NCI-H345 treated with DMSO at 0.1 percent for 48 hours (cell line): ENCODE measurements around the gene CCDC106.

Experiments
- DNase-seq: peaks from one replicate; lab custom pipeline; 2025; ENCODE audit not compliant: unreplicated experiment; lab: John Stamatoyannopoulos, UW

CCDC106 gene

DNA sequence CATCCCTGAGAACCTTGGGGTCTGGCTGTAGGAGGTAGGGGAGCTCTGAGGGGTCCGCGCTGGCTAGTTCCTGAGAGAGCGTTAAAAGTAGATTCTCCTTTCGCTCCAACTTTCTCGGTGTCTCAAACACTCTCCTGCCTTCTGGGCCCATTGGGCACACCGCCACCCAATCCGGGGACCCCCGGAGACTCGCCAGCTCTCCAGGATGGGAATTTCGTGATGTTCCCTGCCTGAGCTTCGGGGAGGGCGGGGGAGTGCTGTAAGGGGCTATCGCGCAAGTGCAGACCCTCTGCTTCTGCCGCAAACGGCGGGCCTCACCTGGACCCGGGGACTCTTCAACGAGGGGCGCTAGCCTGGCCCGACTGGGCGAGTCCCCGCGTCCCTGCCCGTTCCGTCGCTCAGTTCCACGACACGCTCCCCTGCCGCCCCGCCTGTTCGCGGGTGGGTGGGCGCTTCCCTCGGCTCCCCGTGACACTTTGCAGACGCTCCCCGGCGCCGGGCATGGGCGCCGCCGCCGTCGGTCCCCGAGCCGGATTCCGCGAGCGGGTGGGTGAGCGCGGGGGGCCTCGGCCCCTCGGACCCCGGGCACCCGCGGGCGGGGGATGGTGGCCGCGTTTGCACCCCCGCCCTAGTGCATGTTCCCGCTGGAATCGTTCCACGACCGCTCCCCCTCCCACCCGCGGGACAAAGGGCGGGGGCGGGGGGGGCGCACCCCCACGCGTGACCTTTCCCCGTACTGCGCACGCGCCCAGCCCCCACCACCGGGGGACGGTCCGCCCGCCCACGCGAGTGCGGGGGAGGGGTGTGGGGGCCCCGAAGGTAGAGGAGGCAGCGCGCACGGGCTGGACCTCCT lies at the start of gene CCDC106:
Gene CCDC106 (plus strand): TSS at position 481 of the 853 bp plus-strand sequence. CDS start 835 bp downstream, outside the sequence.
- peak; percentile 19 for DNase-seq

DNA sequence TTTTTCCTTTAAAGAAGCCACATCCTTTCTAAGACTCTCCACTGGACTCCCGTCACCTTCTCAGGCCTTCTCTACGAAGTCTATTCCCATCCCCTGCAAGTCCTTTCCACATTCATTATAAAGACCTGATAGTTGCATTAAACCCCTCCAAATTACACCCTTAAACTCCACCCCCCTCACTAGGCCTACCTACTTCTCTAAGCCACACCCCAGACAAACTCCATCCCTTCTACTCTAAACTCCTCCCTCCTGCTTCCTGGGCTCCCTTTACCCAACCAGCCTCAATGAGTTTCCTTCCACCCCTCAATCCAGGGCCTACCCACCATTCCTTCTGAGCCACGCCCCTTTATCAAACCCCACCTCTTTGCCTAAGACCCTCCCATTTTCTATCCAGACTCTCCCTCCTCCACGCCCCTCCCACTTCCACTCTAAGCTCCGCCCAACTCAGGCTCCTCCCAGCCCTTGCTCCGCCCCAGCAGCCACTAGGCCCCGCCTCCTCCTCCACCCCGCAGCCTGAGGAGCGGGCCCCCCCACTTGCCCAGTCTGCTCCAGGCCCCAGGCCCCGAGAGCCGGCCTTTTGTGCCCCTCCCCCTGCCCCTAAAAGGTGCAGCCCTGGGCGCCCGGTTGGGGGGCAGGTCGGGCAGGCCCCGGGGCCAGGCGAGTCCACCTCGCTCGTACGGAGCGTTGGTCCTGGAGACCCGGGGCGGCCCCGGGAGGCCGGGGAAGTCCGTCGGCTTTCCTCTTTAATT lies 49.1 kb upstream of the CCDC106 start:
- peak; percentile 67 for DNase-seq

DNA sequence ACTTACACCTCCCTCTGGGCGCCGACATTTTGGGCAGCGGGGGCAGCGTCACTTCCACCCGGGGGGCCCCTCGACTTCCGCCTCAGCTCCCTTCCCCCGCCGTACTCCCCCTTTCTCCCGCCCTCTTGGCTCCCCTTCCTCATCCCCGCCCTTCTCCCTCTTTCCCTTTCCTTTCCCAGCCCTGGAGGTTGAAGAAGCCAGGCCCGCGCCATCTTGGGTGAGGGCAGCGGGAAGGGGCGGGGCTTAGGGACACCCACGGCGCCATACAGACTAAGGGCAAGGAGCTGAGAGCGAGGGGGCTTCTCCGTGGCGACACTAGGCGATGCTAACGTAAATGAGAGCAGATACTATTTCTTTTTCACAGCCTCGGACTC lies 48.6 kb upstream of the CCDC106 start, which contains the start of gene FIZ1:
Gene FIZ1 (minus strand): TSS at position 50 of the 374 bp plus-strand sequence. CDS start 1,652 bp downstream, outside the sequence.
- peak; percentile 92 for DNase-seq

GRCh38 chr19:55599842-55600661 lies 48.0 kb upstream of the CCDC106 start, which contains the start of gene ZNF524:
ZNF524 (plus strand) TSS chr19:55600288; CDS start chr19:55602113, 1,825 bp downstream.
- DNase-seq: peak; percentile 92

GRCh38 chr19:55600662-55601028 lies 47.4 kb upstream of the CCDC106 start:
- DNase-seq: no peak

- no peak for DNase-seq
These were observed 46.9 kb upstream of the CCDC106 start for GRCh38 chr19:55601084-55601483.

DNA sequence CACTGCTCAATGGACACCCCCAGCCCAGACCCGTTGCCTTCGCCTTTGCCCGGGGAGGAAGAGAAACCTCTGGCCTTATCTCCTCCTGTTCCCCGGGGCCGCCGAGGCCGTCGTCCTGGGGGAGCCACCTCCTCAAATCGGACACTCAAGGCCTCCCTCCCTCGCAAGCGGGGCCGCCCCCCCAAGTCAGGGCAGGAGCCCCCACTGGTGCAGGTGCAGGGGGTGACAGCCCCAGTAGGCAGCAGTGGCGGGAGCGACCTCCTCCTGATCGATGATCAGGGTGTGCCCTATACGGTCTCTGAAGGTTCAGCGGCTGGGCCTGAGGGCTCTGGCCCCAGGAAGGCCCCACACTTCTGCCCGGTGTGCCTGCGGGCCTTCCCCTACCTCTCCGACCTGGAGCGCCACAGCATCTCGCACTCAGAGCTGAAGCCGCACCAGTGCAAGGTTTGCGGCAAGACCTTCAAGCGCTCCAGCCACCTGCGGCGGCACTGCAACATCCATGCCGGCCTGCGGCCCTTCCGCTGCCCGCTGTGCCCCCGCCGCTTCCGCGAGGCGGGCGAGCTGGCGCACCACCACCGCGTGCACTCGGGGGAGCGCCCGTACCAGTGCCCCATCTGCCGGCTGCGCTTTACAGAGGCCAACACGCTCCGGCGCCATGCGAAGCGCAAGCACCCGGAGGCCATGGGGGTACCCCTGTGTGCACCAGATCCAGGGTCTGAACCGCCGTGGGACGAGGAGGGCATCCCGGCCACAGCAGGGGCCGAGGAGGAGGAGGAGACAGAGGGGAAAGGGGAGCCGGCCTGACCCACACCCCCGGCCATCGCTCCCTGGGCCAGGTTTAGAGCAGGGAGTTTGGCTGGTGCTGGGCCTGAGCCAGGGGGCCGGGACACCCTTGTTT lies 45.7 kb upstream of the CCDC106 start:
- DNase-seq: no peak

GRCh38 chr19:55603115-55603514 lies 44.9 kb upstream of the CCDC106 start:
- no peak for DNase-seq

DNA sequence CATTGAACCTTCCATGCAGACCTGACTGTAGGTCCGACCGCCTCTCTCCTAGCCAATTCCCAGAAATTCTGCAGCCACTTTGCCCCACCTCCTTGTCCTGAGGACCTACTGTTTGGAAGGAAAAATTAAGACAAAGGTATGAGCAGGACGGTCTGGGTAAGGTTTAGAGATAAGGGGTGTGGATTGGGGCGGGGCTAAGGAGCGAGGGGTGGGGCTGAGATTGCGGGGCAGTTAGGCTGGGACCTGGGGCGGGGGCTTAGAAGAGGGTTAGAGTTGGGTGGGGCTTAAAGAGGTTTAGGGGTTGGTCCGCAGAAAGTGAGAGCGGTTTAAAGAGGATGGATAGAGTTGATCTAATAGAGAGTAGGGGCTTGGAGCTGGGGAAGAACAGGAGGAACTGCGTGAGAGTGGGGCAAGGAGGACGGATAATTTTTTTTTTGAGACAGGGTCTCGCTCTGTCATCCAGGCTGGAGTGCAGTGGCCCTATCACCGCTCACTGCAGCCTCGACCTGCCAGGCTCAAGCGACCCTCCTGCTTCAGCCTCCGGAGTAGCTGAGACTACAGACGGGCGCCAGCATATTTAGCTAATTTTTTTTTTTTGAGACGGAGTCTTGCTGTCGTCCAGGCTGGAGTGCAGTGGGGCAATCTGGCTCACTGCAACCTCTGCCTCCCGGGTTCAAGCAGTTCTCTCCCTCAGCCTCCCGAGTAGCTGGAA lies 44.3 kb upstream of the CCDC106 start:
- no peak for DNase-seq

DNA sequence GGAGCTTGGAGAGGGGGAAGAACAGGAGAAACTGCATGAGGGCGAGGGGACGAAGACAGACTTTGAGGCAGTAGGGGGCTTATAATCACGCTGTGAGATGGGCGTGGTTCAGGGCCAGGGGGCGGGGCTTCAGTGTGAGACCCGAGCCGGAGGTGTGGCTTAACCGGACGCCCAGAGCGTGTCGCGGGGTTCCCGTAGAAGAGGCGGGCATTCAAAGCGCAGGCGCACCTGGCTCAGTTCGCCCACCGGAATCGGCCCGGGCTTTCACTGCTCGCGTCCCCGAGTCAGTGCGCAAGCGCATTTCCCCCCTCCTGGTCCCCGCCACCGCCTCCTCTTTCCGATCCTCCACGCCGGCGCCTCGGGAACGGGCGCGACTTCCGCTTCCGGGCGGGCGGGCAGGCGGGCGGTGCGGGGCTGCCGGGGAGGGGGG lies 42.8 kb upstream of the CCDC106 start:
- DNase-seq: peak; percentile 83

DNA sequence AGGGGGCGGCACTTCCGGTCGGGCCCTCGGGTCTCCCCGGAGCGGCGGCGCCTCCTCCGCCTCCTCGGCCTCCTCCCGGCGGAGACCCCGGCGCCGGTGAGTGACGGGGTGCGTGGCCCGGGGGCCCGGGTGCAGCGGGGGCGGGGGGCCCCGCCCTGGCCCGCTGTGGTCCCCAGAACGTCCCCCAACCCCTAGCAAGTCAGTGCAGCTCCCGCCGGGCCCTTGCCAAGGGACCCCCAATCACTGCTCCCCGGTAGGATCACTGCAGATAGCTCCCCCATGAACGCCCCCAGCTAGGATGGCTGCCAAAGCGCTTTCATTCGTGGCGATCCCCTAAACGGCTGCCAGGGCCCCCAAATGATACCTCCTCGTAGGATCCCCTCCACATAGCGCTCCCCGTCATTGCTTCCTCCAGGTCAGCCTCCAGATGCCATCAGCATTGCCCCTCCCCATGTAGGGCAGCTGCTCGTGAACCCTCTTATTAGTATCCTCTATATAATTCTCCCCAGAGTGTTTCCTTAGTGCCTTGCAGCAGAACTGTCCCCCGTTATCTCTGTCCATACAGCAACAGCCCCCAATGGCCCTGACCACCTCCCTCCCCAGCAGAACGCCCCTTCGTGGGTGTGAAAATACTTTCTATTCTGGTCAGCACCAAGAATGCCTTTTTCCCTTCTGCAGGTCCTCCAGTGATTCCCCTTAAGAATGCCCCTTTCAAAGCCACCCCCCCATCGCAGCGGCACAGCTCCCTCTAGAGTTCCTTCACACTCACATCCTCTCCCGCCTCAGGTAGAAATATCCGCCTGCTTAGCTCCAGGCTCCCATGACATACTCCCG lies 42.2 kb upstream of the CCDC106 start, which contains the start of gene ZNF865:
Gene ZNF865 (plus strand): TSS at position 11 of the 834 bp plus-strand sequence. CDS start 7,972 bp downstream, outside the sequence.
- peak; percentile 14 for DNase-seq

GRCh38 chr19:55606471-55606787 lies 41.6 kb upstream of the CCDC106 start:
- no peak for DNase-seq

DNA sequence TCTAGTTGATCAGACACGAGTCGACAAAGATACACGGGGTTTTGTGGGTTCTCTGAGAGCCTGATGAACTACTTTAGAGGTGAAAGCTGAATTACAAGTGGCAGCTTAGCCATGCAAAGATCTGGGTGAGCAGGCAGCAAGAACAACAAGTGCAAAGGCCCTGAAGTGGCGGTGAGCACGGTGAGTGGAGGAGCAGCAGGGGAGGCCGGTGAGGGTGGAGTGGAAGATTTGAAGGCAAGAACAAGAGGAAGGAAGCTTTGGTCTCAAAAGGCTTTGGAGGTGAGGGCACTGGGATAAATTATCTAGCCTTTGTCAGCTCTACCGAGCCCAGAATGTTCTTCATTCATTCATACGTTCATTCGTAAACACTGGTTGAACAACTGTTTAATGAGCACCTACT lies 41.2 kb upstream of the CCDC106 start:
- no peak for DNase-seq

GRCh38 chr19:55609326-55609725 lies 38.7 kb upstream of the CCDC106 start:
- no peak for DNase-seq

GRCh38 chr19:55611300-55611982 lies 36.6 kb upstream of the CCDC106 start:
- no peak for DNase-seq

DNA sequence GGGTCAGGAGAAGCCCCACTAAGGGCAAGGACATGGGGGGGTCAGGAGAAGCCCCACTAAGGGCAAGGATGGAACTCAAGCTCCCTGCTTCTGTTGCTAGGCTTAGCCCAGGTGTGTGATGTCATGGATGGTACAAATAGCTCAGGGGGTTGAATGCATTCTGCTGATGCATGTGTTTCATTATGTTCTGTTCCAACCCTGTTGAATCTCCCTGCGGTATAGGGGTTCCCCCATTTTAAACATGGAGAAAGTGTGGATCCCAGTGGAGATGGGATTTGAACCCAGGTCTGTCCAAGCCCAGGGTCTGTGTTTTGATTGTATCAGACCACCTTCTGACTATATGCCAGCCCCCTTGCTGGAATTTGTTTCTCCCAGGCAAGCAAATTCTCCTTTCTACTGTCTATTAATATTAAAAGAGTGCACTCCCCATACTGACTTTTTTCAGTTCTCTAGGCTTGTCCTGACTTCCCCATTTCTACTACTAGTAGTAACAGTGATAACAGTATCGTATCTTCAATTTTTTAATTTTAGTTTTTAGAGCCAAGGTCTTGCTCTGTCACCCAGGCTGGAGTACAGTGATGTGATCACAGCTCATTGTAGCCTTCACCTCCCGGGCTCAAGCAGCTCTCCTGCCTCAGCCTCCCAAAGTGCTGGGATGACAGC lies 35.9 kb upstream of the CCDC106 start:
- no peak for DNase-seq

DNA sequence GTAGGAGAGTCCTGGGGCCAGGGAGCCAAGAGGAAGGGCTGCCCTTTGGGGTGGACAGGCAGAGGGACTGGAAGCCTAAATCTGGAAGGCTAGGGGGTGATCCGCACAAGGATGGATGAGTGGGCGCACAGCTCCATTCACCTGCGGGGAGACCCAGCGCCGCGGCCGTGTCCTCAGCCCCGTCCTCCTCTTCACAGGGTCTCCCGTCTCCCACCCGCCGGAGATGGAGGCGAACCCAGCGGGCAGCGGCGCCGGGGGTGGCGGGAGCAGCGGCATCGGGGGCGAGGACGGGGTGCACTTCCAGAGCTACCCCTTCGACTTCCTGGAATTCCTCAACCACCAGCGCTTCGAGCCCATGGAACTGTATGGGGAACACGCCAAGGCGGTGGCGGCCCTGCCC lies 34.6 kb upstream of the CCDC106 start:
- no peak for DNase-seq
